Endothelial cell of umbilical vein (primary cell): Measurements from ENCODE around the gene EHMT1. TPM values are rescaled to one million over a fixed set of nuclear protein-coding genes. Genes with fewer than 3 reads are reported as not detected.

ENCODE experiments used
- BruUV-seq: library from RNA; stranded (reverse); fragments of 400-500 nt; replicated peaks from 2 replicates; lab custom pipeline; 2021; lab: Mats Ljungman, UMichigan
- CTCF ChIA-PET: fragments of 300-600, 350-600 bp; sonication (Branson Sonifier 250); formaldehyde crosslinking; loops from one replicate; lab custom pipeline; 2021; ENCODE audit warnings: antibody characterized with exemption, inconsistent platforms; lab: Charles Lee
- POLR2A ChIA-PET: fragments of 300-600, 350-600 bp; sonication (Branson Sonifier 250); formaldehyde crosslinking; loops from one replicate; lab custom pipeline; 2021; ENCODE audit warnings: antibody characterized with exemption, inconsistent platforms; lab: Charles Lee
- DNase-seq: peaks from one replicate; pipeline ENCODE4 v3.0.0-alpha.2; 2011; ENCODE audit warnings: low read depth, low spot score
- FAIRE-seq: peaks from 2 replicates; lab custom pipeline; 2011; peaks lifted over from hg19 to GRCh38; lab: Jason Lieb, UNC
- H2AFZ ChIP-seq: 2 replicates; pipeline ENCODE4 v1.6.0; 2012; ENCODE audit warnings: low read depth, low read length, control low read depth, inconsistent platforms
- H3K27ac ChIP-seq: 2 replicates; pipeline ENCODE4 v1.5.1; 2011; ENCODE audit warnings: low read depth, mild to moderate bottlenecking, control low read depth, low read length, moderate library complexity; ENCODE audit not compliant: insufficient read depth
- H3K27me3 ChIP-seq, 2 experiments: 2 replicates each; pipeline versions ENCODE4 v1.6.0 to v1.6.1; 2011; ENCODE audit warnings: low read length in 2 of 2, mixed read lengths in 1 of 2; ENCODE audit not compliant: control insufficient read depth in 2 of 2, insufficient read depth in 2 of 2
- H3K36me3 ChIP-seq, 2 experiments: 2 replicates in 1 of 2; 3 replicates in 1 of 2; pipeline ENCODE4 v1.5.1; 2011; ENCODE audit warnings: low read length in 2 of 2, mild to moderate bottlenecking in 1 of 2, moderate library complexity in 1 of 2; ENCODE audit not compliant: control insufficient read depth in 2 of 2, insufficient read depth in 2 of 2; ENCODE audit errors: extremely low read depth in 1 of 2
- H3K4me1 ChIP-seq: 3 replicates; pipeline ENCODE4 v1.5.1; 2011; ENCODE audit warnings: mild to moderate bottlenecking, low read length; ENCODE audit not compliant: control insufficient read depth, insufficient read depth; ENCODE audit errors: extremely low read depth
- H3K4me2 ChIP-seq: 2 replicates; pipeline ENCODE4 v1.6.1; 2011; ENCODE audit warnings: low read length, control low read depth, mixed read lengths; ENCODE audit not compliant: insufficient read depth
- H3K4me3 ChIP-seq, 3 experiments: fragments of 200-600 bp in 1 of 3; sonication (generic), shearing (Covaris generic) in 1 of 3; replicated peaks in 1 of 3; 2 replicates each; pipeline ENCODE4 v1.5.1; 2011 to 2016; ENCODE audit warnings: control low read depth in 3 of 3, low read length in 3 of 3, mild to moderate bottlenecking in 2 of 3, inconsistent platforms in 1 of 3, low read depth in 1 of 3, moderate library complexity in 1 of 3; ENCODE audit not compliant: insufficient read depth in 1 of 3
- H3K79me2 ChIP-seq: 2 replicates; pipeline ENCODE4 v1.6.0; 2012; ENCODE audit warnings: low read length, inconsistent platforms; ENCODE audit not compliant: control insufficient read depth, insufficient read depth
- H3K9ac ChIP-seq: replicated peaks from 2 replicates; pipeline ENCODE3; 2011; ENCODE audit warnings: low read length, control low read depth; ENCODE audit not compliant: insufficient read depth; ENCODE audit errors: extremely low read depth
- H3K9me1 ChIP-seq: replicated peaks from 3 replicates; pipeline ENCODE4 v1.6.0; 2011; ENCODE audit warnings: mild to moderate bottlenecking, low read length; ENCODE audit not compliant: control insufficient read depth, insufficient read depth; ENCODE audit errors: extremely low read depth
- H3K9me3 ChIP-seq: replicated peaks from 2 replicates; pipeline ENCODE4 v1.5.1; 2012; ENCODE audit warnings: low read length, inconsistent platforms; ENCODE audit not compliant: control insufficient read depth, insufficient read depth
- H4K20me1 ChIP-seq: replicated peaks from 2 replicates; pipeline ENCODE3; 2011; ENCODE audit warnings: mild to moderate bottlenecking, low read length; ENCODE audit not compliant: control insufficient read depth, insufficient read depth; ENCODE audit errors: extremely low read depth
- EZH2 ChIP-seq: IDR thresholded peaks from 2 replicates; pipeline ENCODE4 v1.6.1; 2012; ENCODE audit warnings: borderline replicate concordance, low read depth, mild to moderate bottlenecking, moderate library complexity, low read length, inconsistent platforms; ENCODE audit not compliant: severe bottlenecking
- FOS ChIP-seq: IDR thresholded peaks from 2 replicates; pipeline ENCODE4 v1.6.1; 2011; ENCODE audit warnings: mild to moderate bottlenecking, low read length, moderate library complexity, borderline replicate concordance; ENCODE audit not compliant: insufficient read depth
- GATA2 ChIP-seq: IDR thresholded peaks from 2 replicates; pipeline ENCODE4 v1.7.0; 2011; ENCODE audit warnings: low read depth, mild to moderate bottlenecking, moderate library complexity, mixed read lengths, low read length; ENCODE audit not compliant: insufficient read length, insufficient read depth
- JUN ChIP-seq: IDR thresholded peaks from 2 replicates; pipeline ENCODE4 v1.6.1; 2011; ENCODE audit warnings: borderline replicate concordance, low read depth; ENCODE audit not compliant: insufficient read length, insufficient read depth
- MYC ChIP-seq: IDR thresholded peaks from one replicate; pipeline ENCODE4 v1.6.1; 2011; ENCODE audit warnings: mild to moderate bottlenecking, low read depth, low read length
- POLR2A ChIP-seq: IDR thresholded peaks from 2 replicates; pipeline ENCODE4 v1.6.1; 2012; ENCODE audit warnings: low read depth, mild to moderate bottlenecking, control low read depth, low read length
- POLR2AphosphoS5 ChIP-seq: IDR thresholded peaks from 2 replicates; pipeline ENCODE4 v1.6.1; 2012; ENCODE audit warnings: low read depth, mild to moderate bottlenecking, control low read depth, low read length, moderate library complexity; ENCODE audit not compliant: insufficient read depth
- dilution Hi-C: fragments of 300-500 bp; cut with MboI; formaldehyde crosslinking; loops from one replicate; pipeline ENCODE4 v1.15.0; 2019; ENCODE audit warnings: low sequenced_read_pairs; ENCODE audit not compliant: extremely low pct_ligation_motif_present
- intact Hi-C: fragments of 100-400 bp; cut with micrococcal nuclease; formaldehyde crosslinking; loops from one replicate; pipeline ENCODE4 v1.10.0; 2022
- polyA plus RNA-seq, 4 experiments: library from polyadenylated mRNA; depleted of rRNA in 3 of 4; stranded (reverse) in 3 of 4; unstranded in 1 of 4; fragments of >200 nt; gene quantifications; 2 replicates each; pipeline versions ENCODE4 v1.2.1 to v1.2.3, GENCODE V29; 2011 to 2012; ENCODE audit warnings: missing spikeins in 1 of 4
- total RNA-seq: library from RNA; stranded (reverse); gene quantifications from 2 replicates; pipeline ENCODE4 v1.2.3, GENCODE V29; 2021
- TF ChIP-seq, protein P1 (sequence below): IDR thresholded peaks from 2 replicates; pipeline ENCODE4 v1.6.1; 2011; ENCODE audit not compliant: insufficient read depth, insufficient read length
- TF ChIP-seq, protein P2 (sequence below), 2 donors: IDR thresholded peaks; 1 replicate in 1 of 2; 2 replicates in 1 of 2; pipeline ENCODE4 v1.5.1; 2011; ENCODE audit warnings: low read length in 2 of 2, mild to moderate bottlenecking in 2 of 2, moderate library complexity in 2 of 2, control low read depth in 1 of 2, inconsistent platforms in 1 of 2, low read depth in 1 of 2; ENCODE audit not compliant: insufficient read depth in 1 of 2; ENCODE audit errors: extremely low read depth in 1 of 2

EHMT1 gene
- total and polyA plus RNA-seq, 2 donors (not counting 3 experiments of a cell fraction or from before 2014, with no cell fraction given): 48.2 to 104 TPM

DNA sequence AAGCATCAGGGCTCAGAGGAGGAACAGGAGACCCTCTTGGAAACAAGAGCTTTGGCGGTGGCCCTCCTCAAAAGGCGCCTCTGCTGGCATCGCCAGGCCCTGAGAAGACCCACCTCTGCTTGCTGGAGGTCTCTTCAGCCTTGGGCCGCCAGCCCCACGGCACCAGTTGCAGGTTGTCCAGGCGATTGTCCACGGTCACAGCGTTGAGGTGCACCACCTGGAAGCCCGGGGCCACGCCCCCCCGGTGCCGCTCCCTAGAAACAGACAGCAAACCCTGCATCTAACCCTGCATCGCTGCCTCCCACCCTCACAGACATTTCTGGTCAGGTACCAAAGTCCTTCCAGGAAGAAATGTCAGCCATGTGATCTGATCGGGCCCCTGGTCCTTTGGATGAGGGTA lies 32.0 kb upstream of the EHMT1 start:
- no peak for FAIRE-seq
- dilution Hi-C loops: no loop called here
- peaks cover 9% of the 10 kb centered on the region for H3K4me1 ChIP-seq
- DNase-seq: no peak
- no peak overlapping the region for H2AFZ ChIP-seq
- H3K4me2 ChIP-seq: no peak overlapping the region
- H3K9ac ChIP-seq: no peak overlapping the region
- no peaks in the 10 kb centered on the region for H3K27me3 ChIP-seq
- H3K9me1 ChIP-seq: no peaks in the 10 kb centered on the region
- no TSS peak for BruUV-seq
- CTCF ChIA-PET: interaction anchor here (2.4 kb wide), 1 partner anchor 8 kb away, joined by 15 read pairs; the partner anchor contains the start of gene DPH7
- intact Hi-C loops: no loop called here
- H3K9me3 ChIP-seq: no peaks in the 10 kb centered on the region
- POLR2A ChIA-PET: no interaction called here
- TF ChIP-seq, protein P1, sequence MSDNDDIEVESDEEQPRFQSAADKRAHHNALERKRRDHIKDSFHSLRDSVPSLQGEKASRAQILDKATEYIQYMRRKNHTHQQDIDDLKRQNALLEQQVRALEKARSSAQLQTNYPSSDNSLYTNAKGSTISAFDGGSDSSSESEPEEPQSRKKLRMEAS: no peak
- TF ChIP-seq GATA2 (no peak), POLR2AphosphoS5 (no peak)
- no peak overlapping the region for H3K27ac ChIP-seq
- H3K4me3 ChIP-seq: no peak overlapping the region
- H3K79me2 ChIP-seq: peaks cover 18% of the 10 kb centered on the region
- peaks cover 13 to 41% of the 10 kb centered on the region in 2 experiments for H3K36me3 ChIP-seq
- H4K20me1 ChIP-seq: no peaks in the 10 kb centered on the region

DNA sequence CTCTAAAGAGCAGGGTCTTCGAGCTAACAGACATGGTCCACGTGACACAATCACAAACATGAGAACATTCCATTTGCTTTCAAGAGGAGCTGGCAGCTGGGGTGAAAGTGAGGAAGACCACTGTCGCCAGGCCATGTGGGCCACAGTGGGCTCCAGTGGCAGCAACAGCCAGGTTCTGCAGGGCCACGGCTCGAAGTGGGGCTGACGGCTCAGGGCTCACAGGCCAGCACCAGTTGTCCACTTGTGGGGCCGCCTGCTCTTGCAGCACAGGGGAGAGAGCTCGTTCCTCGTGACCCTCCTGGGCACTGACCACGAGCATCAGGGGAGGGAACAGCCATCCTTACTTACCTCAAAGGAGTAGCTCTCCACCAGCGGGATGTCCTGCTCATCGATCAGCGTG lies 30.5 kb upstream of the EHMT1 start:
- POLR2A ChIA-PET: no interaction called here
- BruUV-seq: no TSS peak
- FAIRE-seq: no peak

More for the DNA sequence above, 30.5 kb upstream of the EHMT1 start:
- Histone ChIP-seq H3K4me3 (no peak overlapping the region), H3K9me3 (no peaks in the 10 kb centered on the region), H2AFZ (no peak overlapping the region), H3K4me1 (peaks cover 9% of the 10 kb centered on the region), H3K9ac (no peak overlapping the region), H3K27me3 (no peaks in the 10 kb centered on the region), H3K9me1 (no peaks in the 10 kb centered on the region), H3K4me2 (no peak overlapping the region), H4K20me1 (no peaks in the 10 kb centered on the region), H3K27ac (no peak overlapping the region), H3K79me2 (peaks cover 18% of the 10 kb centered on the region), H3K36me3 (peaks cover 13 to 33% of the 10 kb centered on the region in 2 experiments)
- no peak for DNase-seq
- dilution Hi-C loops: no loop called here
- no peak for TF ChIP-seq POLR2AphosphoS5
- TF ChIP-seq, protein P2, sequence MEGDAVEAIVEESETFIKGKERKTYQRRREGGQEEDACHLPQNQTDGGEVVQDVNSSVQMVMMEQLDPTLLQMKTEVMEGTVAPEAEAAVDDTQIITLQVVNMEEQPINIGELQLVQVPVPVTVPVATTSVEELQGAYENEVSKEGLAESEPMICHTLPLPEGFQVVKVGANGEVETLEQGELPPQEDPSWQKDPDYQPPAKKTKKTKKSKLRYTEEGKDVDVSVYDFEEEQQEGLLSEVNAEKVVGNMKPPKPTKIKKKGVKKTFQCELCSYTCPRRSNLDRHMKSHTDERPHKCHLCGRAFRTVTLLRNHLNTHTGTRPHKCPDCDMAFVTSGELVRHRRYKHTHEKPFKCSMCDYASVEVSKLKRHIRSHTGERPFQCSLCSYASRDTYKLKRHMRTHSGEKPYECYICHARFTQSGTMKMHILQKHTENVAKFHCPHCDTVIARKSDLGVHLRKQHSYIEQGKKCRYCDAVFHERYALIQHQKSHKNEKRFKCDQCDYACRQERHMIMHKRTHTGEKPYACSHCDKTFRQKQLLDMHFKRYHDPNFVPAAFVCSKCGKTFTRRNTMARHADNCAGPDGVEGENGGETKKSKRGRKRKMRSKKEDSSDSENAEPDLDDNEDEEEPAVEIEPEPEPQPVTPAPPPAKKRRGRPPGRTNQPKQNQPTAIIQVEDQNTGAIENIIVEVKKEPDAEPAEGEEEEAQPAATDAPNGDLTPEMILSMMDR (IDR thresholded peaks at IDR 0.05; ENCODE audit: extremely low read depth in 1 of 2, insufficient read depth in 1 of 2, low read depth in 1 of 2, low read length in 2 of 2): no peak
- no peak for TF ChIP-seq POLR2A
- no peak for TF ChIP-seq MYC
- TF ChIP-seq EZH2: no peak
- TF ChIP-seq, protein P1: no peak
- no peak for TF ChIP-seq GATA2
- TF ChIP-seq JUN: no peak
- TF ChIP-seq FOS: no peak
- CTCF ChIA-PET: interaction anchor here (2.4 kb wide), 1 partner anchor 9 kb away, joined by 15 read pairs; the partner anchor contains the start of gene DPH7
- intact Hi-C loops: no loop called here
